ENCODE measurements around the gene GPR37L1.

GPR37L1 gene, protein sequence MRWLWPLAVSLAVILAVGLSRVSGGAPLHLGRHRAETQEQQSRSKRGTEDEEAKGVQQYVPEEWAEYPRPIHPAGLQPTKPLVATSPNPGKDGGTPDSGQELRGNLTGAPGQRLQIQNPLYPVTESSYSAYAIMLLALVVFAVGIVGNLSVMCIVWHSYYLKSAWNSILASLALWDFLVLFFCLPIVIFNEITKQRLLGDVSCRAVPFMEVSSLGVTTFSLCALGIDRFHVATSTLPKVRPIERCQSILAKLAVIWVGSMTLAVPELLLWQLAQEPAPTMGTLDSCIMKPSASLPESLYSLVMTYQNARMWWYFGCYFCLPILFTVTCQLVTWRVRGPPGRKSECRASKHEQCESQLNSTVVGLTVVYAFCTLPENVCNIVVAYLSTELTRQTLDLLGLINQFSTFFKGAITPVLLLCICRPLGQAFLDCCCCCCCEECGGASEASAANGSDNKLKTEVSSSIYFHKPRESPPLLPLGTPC

DNA sequence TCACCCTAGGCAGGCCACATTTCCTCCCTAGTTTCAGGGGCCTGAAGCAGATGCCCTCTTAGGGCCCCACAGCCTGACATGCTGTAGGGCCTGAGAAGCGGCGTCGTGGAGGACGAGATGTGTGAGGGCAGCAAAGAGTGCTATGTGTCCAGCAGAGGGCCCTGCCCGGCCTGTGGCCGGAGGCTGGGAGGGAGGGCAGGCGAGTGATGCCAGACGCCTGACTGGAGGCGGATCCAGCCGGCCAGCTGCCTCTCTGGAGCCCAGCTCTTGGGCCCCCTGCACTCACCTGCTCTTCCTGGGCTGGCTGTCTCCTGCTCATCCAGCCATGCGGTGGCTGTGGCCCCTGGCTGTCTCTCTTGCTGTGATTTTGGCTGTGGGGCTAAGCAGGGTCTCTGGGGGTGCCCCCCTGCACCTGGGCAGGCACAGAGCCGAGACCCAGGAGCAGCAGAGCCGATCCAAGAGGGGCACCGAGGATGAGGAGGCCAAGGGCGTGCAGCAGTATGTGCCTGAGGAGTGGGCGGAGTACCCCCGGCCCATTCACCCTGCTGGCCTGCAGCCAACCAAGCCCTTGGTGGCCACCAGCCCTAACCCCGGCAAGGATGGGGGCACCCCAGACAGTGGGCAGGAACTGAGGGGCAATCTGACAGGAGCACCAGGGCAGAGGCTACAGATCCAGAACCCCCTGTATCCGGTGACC, at the start of gene GPR37L1:
Gene GPR37L1 (plus strand): TSS at position 279 of the 697 bp plus-strand sequence. CDS start 47 bp downstream, at position 326.
- no peaks in the 10 kb centered on the region for H3K9me3 ChIP-seq (ENCODE audit: control insufficient read depth in 2 of 2, low read length in 2 of 2)
- H3K4me1 ChIP-seq (ENCODE audit: control insufficient read depth, insufficient read depth, low read length) = peaks cover 5% of the 10 kb centered on the region
- H3K27me3 ChIP-seq (ENCODE audit: control insufficient read depth in 1 of 2, insufficient read depth in 2 of 2, low read length in 2 of 2) = no peaks in the 10 kb centered on the region
- H3K36me3 ChIP-seq (ENCODE audit: control insufficient read depth in 2 of 2, insufficient read depth in 2 of 2, low read length in 2 of 2) = no peaks in the 10 kb centered on the region
- H3K4me3 ChIP-seq (ENCODE audit: low read length in 2 of 2) = no peak within 1 kb of the TSS
- no peak within 1 kb of the TSS for H3K9ac ChIP-seq (ENCODE audit: low read length in 2 of 2)
- H3K27ac ChIP-seq (ENCODE audit: low read length) = no peak within 1 kb of the TSS

DNA sequence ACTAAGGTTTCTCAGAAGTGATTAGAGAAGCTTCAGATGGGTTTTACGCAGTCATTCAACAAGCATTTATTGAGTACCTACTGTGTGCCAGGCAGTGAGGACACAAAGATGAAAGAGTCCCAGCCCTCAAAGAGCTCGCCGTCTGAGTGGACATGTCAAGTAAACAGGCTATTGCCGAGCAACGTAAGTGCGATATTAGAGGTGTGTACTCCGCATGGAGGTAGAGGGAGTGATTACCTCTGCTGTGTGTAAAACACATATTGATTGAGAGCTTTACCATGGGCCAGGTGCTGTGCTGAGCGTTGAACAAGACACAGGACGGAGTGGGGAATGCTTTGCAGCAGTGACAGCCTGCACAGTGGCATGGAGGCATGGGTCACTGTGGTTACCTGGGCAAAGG, 49.5 kb upstream of the GPR37L1 start:
- no peaks in the 10 kb centered on the region for H3K36me3 ChIP-seq (ENCODE audit: control insufficient read depth in 2 of 2, insufficient read depth in 2 of 2, low read length in 2 of 2)
- H3K27ac ChIP-seq (ENCODE audit: low read length) = no peak overlapping the region
- no peak overlapping the region for H3K9ac ChIP-seq (ENCODE audit: low read length in 2 of 2)
- H3K4me3 ChIP-seq (ENCODE audit: low read length in 2 of 2) = no peak overlapping the region
- no peaks in the 10 kb centered on the region for H3K9me3 ChIP-seq (ENCODE audit: control insufficient read depth in 2 of 2, low read length in 2 of 2)
- no peaks in the 10 kb centered on the region for H3K4me1 ChIP-seq (ENCODE audit: control insufficient read depth, insufficient read depth, low read length)
- no peaks in the 10 kb centered on the region for H3K27me3 ChIP-seq (ENCODE audit: control insufficient read depth in 1 of 2, insufficient read depth in 2 of 2, low read length in 2 of 2)

DNA sequence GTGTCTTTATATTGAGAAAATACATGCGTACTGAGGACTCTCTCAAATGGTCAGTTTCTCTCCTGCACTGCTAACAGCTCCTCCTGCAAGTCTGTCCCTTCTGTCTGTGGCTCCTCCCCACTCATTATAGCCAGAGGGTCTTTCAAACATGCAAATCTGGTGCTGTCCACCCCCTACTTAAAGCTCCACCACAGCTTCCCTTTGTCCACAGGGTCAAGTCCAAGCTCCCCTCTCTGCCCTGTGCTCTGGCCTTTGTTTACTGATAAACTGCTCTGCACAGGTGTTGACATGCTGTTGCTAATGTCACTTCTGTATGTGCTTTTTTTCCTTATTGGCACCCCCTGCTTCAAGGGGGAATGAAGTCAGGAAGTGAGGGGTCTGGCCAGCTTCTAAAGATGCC, 47.7 kb upstream of the GPR37L1 start:
- Histone ChIP-seq H3K36me3 (ENCODE audit: control insufficient read depth in 2 of 2, insufficient read depth in 2 of 2, low read length in 2 of 2) (no peaks in the 10 kb centered on the region), H3K4me1 (ENCODE audit: control insufficient read depth, insufficient read depth, low read length) (no peaks in the 10 kb centered on the region), H3K9me3 (ENCODE audit: control insufficient read depth in 2 of 2, low read length in 2 of 2) (no peaks in the 10 kb centered on the region), H3K27me3 (ENCODE audit: control insufficient read depth in 1 of 2, insufficient read depth in 2 of 2, low read length in 2 of 2) (no peaks in the 10 kb centered on the region), H3K9ac (ENCODE audit: low read length in 2 of 2) (no peak overlapping the region), H3K27ac (ENCODE audit: low read length) (no peak overlapping the region), H3K4me3 (ENCODE audit: low read length in 2 of 2) (no peak overlapping the region)

DNA sequence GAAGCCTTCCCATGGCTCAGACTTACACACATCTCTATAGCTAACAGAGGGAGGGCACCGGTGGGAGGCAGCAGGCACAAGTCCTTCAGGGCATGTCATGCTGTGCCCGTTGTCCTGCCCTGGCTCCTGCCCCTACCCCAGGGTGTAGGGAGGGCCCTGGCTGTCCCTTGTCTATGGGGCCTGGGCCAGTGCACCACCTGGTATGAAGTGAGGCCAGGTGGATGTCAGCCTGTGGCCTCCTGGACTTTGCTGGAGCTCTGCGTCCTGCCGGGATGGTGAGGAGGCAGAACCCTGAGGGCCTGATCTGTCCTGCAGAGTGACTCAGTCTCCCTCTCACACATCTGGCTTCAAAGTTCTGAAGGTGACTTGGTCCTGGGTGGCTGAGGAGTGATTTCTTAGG, 47.3 kb upstream of the GPR37L1 start:
- no peak overlapping the region for H3K4me3 ChIP-seq (ENCODE audit: low read length in 2 of 2)
- no peaks in the 10 kb centered on the region for H3K27me3 ChIP-seq (ENCODE audit: control insufficient read depth in 1 of 2, insufficient read depth in 2 of 2, low read length in 2 of 2)
- H3K9ac ChIP-seq (ENCODE audit: low read length in 2 of 2) = no peak overlapping the region

DNA sequence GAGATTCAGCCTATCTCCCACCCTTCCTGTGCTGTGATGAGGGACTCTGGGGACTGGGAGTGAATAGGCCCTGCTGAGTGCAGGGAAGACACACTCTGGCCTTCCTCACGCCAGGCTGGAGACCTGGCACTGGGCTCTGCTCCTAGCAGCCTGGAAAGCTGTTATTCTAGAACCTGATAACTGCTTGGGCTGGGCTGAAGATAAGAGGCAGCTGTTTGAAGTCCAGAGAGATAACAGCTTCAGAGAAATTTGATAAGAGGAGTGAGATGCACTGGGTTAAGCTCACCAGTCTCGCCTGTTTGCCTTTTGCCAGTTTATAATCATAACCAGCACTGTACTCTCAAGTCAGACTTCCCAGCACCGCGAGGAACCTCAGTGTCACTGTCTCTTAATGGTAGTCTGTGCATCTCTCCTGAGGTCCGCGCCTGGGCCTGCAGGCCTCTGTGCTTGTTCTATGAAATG, 46.6 kb upstream of the GPR37L1 start:
- H3K4me1 ChIP-seq (ENCODE audit: control insufficient read depth, insufficient read depth, low read length) = no peaks in the 10 kb centered on the region
- no peak overlapping the region for H3K4me3 ChIP-seq (ENCODE audit: low read length in 2 of 2)
- H3K9me3 ChIP-seq (ENCODE audit: control insufficient read depth in 2 of 2, low read length in 2 of 2) = no peaks in the 10 kb centered on the region
- no peak overlapping the region for H3K27ac ChIP-seq (ENCODE audit: low read length)
- no peaks in the 10 kb centered on the region for H3K27me3 ChIP-seq (ENCODE audit: control insufficient read depth in 1 of 2, insufficient read depth in 2 of 2, low read length in 2 of 2)
- no peaks in the 10 kb centered on the region for H3K36me3 ChIP-seq (ENCODE audit: control insufficient read depth in 2 of 2, insufficient read depth in 2 of 2, low read length in 2 of 2)
- H3K9ac ChIP-seq (ENCODE audit: low read length in 2 of 2) = no peak overlapping the region

More for the DNA sequence above, 47.3 kb upstream of the GPR37L1 start:
- no peaks in the 10 kb centered on the region for H3K9me3 ChIP-seq (ENCODE audit: control insufficient read depth in 2 of 2, low read length in 2 of 2)
- H3K27ac ChIP-seq (ENCODE audit: low read length) = no peak overlapping the region
- H3K4me1 ChIP-seq (ENCODE audit: control insufficient read depth, insufficient read depth, low read length) = no peaks in the 10 kb centered on the region
- no peaks in the 10 kb centered on the region for H3K36me3 ChIP-seq (ENCODE audit: control insufficient read depth in 2 of 2, insufficient read depth in 2 of 2, low read length in 2 of 2)

DNA sequence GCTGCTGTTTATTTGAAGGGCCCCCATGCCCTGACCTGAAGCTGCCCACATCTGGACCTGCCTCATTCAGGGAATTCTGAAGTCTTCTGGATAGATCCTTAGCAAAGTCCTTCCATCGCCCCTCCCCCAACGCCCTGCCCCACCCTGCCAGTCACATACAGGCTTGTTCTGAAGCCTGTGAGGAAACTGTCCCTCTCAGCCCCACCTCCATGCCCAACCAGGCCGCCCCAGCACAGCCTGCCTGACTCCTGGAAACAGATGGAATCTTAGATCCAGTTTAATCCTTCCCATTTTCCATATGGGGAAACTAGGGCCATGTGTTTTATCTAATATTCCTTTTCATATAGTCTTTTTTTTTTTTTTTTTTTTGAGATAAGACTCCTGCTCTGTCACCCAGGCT, 44.5 kb upstream of the GPR37L1 start:
- no peak overlapping the region for H3K4me3 ChIP-seq (ENCODE audit: low read length in 2 of 2)
- H3K4me1 ChIP-seq (ENCODE audit: control insufficient read depth, insufficient read depth, low read length) = no peaks in the 10 kb centered on the region
- no peak overlapping the region for H3K27ac ChIP-seq (ENCODE audit: low read length)
- H3K9ac ChIP-seq (ENCODE audit: low read length in 2 of 2) = no peak overlapping the region
- H3K27me3 ChIP-seq (ENCODE audit: control insufficient read depth in 1 of 2, insufficient read depth in 2 of 2, low read length in 2 of 2) = no peaks in the 10 kb centered on the region
- no peaks in the 10 kb centered on the region for H3K9me3 ChIP-seq (ENCODE audit: control insufficient read depth in 2 of 2, low read length in 2 of 2)
- no peaks in the 10 kb centered on the region for H3K36me3 ChIP-seq (ENCODE audit: control insufficient read depth in 2 of 2, insufficient read depth in 2 of 2, low read length in 2 of 2)

DNA sequence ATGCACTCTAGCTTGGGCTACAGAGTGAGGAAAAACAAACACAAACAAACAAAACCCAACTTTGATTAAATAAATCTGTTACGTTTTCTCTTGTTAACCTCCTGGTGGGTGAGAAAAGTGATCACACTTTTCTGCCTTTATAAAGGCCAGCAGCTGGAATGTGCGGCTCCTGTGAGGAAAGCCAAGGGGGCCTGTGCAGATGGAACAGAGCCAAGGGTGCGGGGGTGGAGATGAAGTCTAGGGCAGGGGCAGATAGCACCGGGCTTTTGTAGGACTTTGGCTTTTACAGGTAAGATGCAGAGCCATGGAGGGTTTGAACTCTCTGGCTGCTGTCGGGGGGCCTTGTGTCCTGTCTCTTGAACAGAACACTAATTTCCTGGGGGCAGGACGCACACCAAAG, 40.7 kb upstream of the GPR37L1 start:
- Histone ChIP-seq H3K27me3 (ENCODE audit: control insufficient read depth in 1 of 2, insufficient read depth in 2 of 2, low read length in 2 of 2) (no peaks in the 10 kb centered on the region), H3K4me1 (ENCODE audit: control insufficient read depth, insufficient read depth, low read length) (no peaks in the 10 kb centered on the region), H3K27ac (ENCODE audit: low read length) (no peak overlapping the region), H3K9ac (ENCODE audit: low read length in 2 of 2) (no peak overlapping the region), H3K9me3 (ENCODE audit: control insufficient read depth in 2 of 2, low read length in 2 of 2) (no peaks in the 10 kb centered on the region), H3K36me3 (ENCODE audit: control insufficient read depth in 2 of 2, insufficient read depth in 2 of 2, low read length in 2 of 2) (no peaks in the 10 kb centered on the region), H3K4me3 (ENCODE audit: low read length in 2 of 2) (no peak overlapping the region)

DNA sequence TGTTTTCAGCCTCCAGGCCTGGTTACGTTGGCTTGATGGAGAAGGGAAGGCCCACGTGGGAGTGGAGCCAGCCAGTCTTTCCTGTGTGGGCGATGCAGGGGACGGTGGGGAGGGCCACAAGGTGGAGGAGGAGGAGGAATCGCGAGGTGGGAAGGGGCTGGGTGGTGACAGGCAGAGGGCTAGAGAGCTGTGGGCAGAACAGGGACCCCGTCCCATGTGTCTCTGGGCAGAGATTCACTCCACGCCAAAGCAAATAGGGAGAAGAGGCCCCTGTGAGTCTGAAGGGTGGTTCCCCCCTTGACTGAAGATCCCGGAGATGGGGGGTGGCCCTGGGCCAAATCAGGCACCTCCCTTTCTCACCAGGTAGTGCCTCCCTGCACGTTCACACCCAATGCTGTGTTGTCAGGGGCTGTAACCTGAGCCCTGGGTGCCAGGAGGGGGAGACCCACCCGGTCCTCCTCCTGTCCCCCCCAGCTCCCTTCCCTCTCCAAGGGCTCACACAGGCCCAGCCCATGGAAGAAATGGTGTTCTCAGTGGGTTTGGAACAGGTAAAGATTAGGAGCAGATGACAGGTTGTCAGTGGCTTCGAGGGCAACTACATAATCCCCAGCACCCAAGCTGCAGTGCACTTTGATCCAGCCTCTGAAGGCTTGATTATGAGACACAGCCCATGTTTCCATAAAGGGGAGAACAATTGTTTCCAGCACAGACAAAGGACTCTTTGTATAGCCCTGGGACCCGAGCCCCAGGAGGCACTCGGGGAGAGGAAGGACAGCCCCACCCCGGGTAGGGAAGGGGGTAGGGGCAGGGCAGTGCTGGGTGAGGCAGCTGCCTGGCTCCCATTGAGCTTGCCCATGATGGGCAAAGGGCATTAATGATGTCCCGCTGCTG, 37.7 kb upstream of the GPR37L1 start:
- no peaks in the 10 kb centered on the region for H3K27me3 ChIP-seq (ENCODE audit: control insufficient read depth in 1 of 2, insufficient read depth in 2 of 2, low read length in 2 of 2)
- H3K4me3 ChIP-seq (ENCODE audit: low read length in 2 of 2) = no peak overlapping the region
- H3K9ac ChIP-seq (ENCODE audit: low read length in 2 of 2) = no peak overlapping the region
- H3K27ac ChIP-seq (ENCODE audit: low read length) = no peak overlapping the region
- H3K4me1 ChIP-seq (ENCODE audit: control insufficient read depth, insufficient read depth, low read length) = no peaks in the 10 kb centered on the region
- H3K36me3 ChIP-seq (ENCODE audit: control insufficient read depth in 2 of 2, insufficient read depth in 2 of 2, low read length in 2 of 2) = no peaks in the 10 kb centered on the region
- H3K9me3 ChIP-seq (ENCODE audit: control insufficient read depth in 2 of 2, low read length in 2 of 2) = no peaks in the 10 kb centered on the region

DNA sequence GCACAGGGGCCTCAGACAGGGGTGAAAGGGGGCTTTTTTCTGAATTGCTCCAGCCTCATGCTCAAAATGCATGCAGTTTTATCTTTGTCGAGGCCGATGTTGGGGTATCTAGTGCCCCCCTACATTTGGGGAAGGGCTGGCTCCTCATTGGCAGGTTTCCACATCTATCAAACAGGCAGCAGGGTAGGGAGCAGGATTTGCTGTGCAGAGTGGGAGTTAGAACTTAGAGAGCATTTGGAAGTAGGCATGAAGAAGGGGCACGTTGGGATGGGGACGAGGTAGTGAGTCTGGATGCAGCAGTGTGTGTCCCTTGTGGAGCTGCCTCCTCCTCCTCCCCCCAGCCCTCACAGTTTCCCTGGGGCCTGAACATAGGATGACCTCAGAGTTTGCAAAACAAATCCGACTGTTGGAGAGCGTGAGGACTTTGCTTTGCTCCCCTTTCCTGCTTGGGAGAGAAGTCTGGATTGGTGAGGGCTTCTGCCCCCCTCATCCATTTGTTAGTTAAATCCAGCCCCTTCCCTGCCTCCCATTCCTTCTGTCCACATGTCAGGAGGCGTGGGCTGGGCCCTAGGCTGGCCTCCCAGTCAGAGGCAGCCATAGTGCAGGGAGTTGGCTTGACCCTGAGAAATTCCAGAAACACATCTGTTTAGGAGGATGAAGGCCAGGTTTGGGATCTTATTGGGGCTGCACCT, 36.9 kb upstream of the GPR37L1 start:
- Histone ChIP-seq H3K4me1 (ENCODE audit: control insufficient read depth, insufficient read depth, low read length) (no peaks in the 10 kb centered on the region), H3K9me3 (ENCODE audit: control insufficient read depth in 2 of 2, low read length in 2 of 2) (no peaks in the 10 kb centered on the region), H3K9ac (ENCODE audit: low read length in 2 of 2) (no peak overlapping the region), H3K4me3 (ENCODE audit: low read length in 2 of 2) (no peak overlapping the region), H3K27me3 (ENCODE audit: control insufficient read depth in 1 of 2, insufficient read depth in 2 of 2, low read length in 2 of 2) (no peaks in the 10 kb centered on the region), H3K36me3 (ENCODE audit: control insufficient read depth in 2 of 2, insufficient read depth in 2 of 2, low read length in 2 of 2) (no peaks in the 10 kb centered on the region), H3K27ac (ENCODE audit: low read length) (no peak overlapping the region)
